Measurements from ENCODE around the gene RAB4A. TPM values are rescaled to one million over a fixed set of nuclear protein-coding genes. Genes with fewer than 3 reads are reported as not detected.

Gene RAB4A
- total RNA-seq, 1 experiment from 2014 or later, result 66.7 TPM

GRCh38 chr1:229305392-229305791, 34.5 kb downstream of the RAB4A start:
- H3T11ph ChIP-seq (ENCODE audit: low read length), result no peak overlapping the region
- no peak overlapping the region for H4K8ac ChIP-seq (replicated peaks; ENCODE audit: insufficient read length, low read depth, low read length)
- no peak overlapping the region for H2AK5ac ChIP-seq (ENCODE audit: insufficient read length, low read length)
- no peaks in the 10 kb centered on the region for H3K9me3 ChIP-seq (ENCODE audit: control insufficient read depth, low read depth, low read length)
- no peak overlapping the region for H3K4me3 Mint-ChIP-seq
- no peak overlapping the region for H2BK15ac ChIP-seq (ENCODE audit: low read depth, low read length)
- H4K20me1 ChIP-seq (ENCODE audit: control insufficient read depth, insufficient read depth, insufficient read length), result no peaks in the 10 kb centered on the region
- H3K27me3 Mint-ChIP-seq (ENCODE audit: low read depth), result no peaks in the 10 kb centered on the region
- no peak overlapping the region for H2BK5ac ChIP-seq (ENCODE audit: insufficient read length, low read length)
- no peaks in the 10 kb centered on the region for H3K23me2 ChIP-seq (ENCODE audit: insufficient read length, low read depth, low read length, poor library complexity, severe bottlenecking)
- H3K56ac ChIP-seq (ENCODE audit: insufficient read length, low read depth, low read length), result no peak overlapping the region
- no peaks in the 10 kb centered on the region for H3K79me2 ChIP-seq (ENCODE audit: insufficient read depth, low read length)
- H4K5ac ChIP-seq (ENCODE audit: insufficient read length, low read depth, low read length), result no peak overlapping the region
- no CpG with 5 or more reads among the region's 2 CpGs for WGBS (ENCODE audit: extremely low coverage, insufficient read length, low lambda C conversion rate)
- H3K18ac ChIP-seq (ENCODE audit: insufficient read length, low read depth, low read length), result no peak overlapping the region
- no peak overlapping the region for H3K27ac Mint-ChIP-seq
- no peak overlapping the region for H2BK20ac ChIP-seq (ENCODE audit: low read depth, low read length, poor library complexity, severe bottlenecking)
- H4K91ac ChIP-seq (ENCODE audit: insufficient read length, low read depth, low read length), result no peak overlapping the region
- H3K4me2 ChIP-seq (ENCODE audit: insufficient read depth, insufficient read length, low read length), result no peak overlapping the region
- H3K79me1 ChIP-seq (ENCODE audit: insufficient read depth, low read depth, low read length, poor library complexity, severe bottlenecking), result no peaks in the 10 kb centered on the region
- no peak overlapping the region for H3K9ac ChIP-seq (ENCODE audit: extremely low read depth, insufficient read length, low read length)
- no peaks in the 10 kb centered on the region for H3K4me1 ChIP-seq (ENCODE audit: insufficient read depth, low read length)
- H2BK12ac ChIP-seq (ENCODE audit: insufficient read length, low read depth, low read length), result no peak overlapping the region
- no peak overlapping the region for H3K23ac ChIP-seq (ENCODE audit: insufficient read length, low read depth, low read length)
- peaks cover 7 to 9% of the 10 kb centered on the region in 2 experiments for H3K4me1 Mint-ChIP-seq
- no peak overlapping the region for H3K4ac ChIP-seq (ENCODE audit: low read depth, low read length)
- H3K36me3 Mint-ChIP-seq (ENCODE audit: insufficient read depth in 1 of 3, low read depth in 3 of 3), result peaks cover 3 to 32% (median 14%) of the 10 kb centered on the region in 3 experiments; a peak in 5 of 7 replicates
- DNase-seq, result no peak
- no peak overlapping the region for H2BK120ac ChIP-seq (ENCODE audit: low read depth, low read length, poor library complexity, severe bottlenecking)
- TF ChIP-seq CTCF (conservative IDR thresholded peaks at IDR 0.05), result no peak
- no peak overlapping the region for H3K27ac ChIP-seq (ENCODE audit: insufficient read length, low read depth, low read length)
- no peaks in the 10 kb centered on the region for H3K27me3 ChIP-seq (ENCODE audit: insufficient read depth, low read length)
- no peaks in the 10 kb centered on the region for H3K9me3 Mint-ChIP-seq
- no peak overlapping the region for H3K14ac ChIP-seq (ENCODE audit: insufficient read depth, low read length)
- H2AFZ ChIP-seq (ENCODE audit: low read length), result no peak overlapping the region
